PC-9 (cell line): ENCODE measurements around the gene RHAG. TPM values are rescaled to one million over a fixed set of nuclear protein-coding genes. Genes with fewer than 3 reads are reported as not detected.
A peak's percentile ranks its signal among the peaks of the same experiment; 100 is the strongest.
"Not testable (repeated sequence)": the region's sequence is repeated elsewhere in the genome, so short reads cannot be mapped to it uniquely, and the experiment has no call there.

Source experiments
- BruUV-seq: library from RNA; stranded (reverse); fragments of 400-500 nt; replicated peaks from 2 replicates; lab custom pipeline; 2021; lab: Mats Ljungman, UMichigan
- CTCF ChIA-PET: fragments of 300-600 bp; sonication (Branson Sonifier 250); formaldehyde crosslinking; loops from one replicate; lab custom pipeline; 2022; ENCODE audit warnings: antibody characterized with exemption; lab: Charles Lee
- POLR2A ChIA-PET: fragments of 300-600 bp; sonication (Branson Sonifier 250); formaldehyde crosslinking; loops from one replicate; lab custom pipeline; 2022; ENCODE audit warnings: antibody characterized with exemption; ENCODE audit not compliant: unreplicated experiment; lab: Charles Lee
- DNase-seq, 2 experiments: peaks; one replicate each; pipeline versions ENCODE4 v3.0.0 to v3.0.0-alpha.2; 2015 to 2022; ENCODE audit warnings: mixed read lengths in 1 of 2
- H2AFZ ChIP-seq: fragments of 200-600 bp; sonication (generic); 2 replicates; pipeline ENCODE4 v1.8.1; 2017; ENCODE audit warnings: antibody characterized with exemption
- H3F3A ChIP-seq: fragments of 200-600 bp; sonication (generic); 2 replicates; pipeline ENCODE4 v1.8.1; 2017; ENCODE audit warnings: antibody characterized with exemption, mild to moderate bottlenecking, low read depth; ENCODE audit not compliant: insufficient read depth
- H3K27ac ChIP-seq: fragments of 200-600 bp; sonication (generic); 2 replicates; pipeline ENCODE4 v1.6.1; 2016; ENCODE audit warnings: mixed run types
- H3K27me3 ChIP-seq: fragments of 200-600 bp; sonication (generic); 2 replicates; pipeline ENCODE4 v1.6.1; 2016; ENCODE audit warnings: low read depth, mixed run types; ENCODE audit not compliant: insufficient read depth
- H3K36me3 ChIP-seq: fragments of 200-600 bp; sonication (generic); 2 replicates; pipeline ENCODE4 v1.6.1; 2016; ENCODE audit warnings: low read depth, mixed run types
- H3K4me1 ChIP-seq: fragments of 200-600 bp; sonication (generic); replicated peaks from 2 replicates; pipeline ENCODE4 v1.6.1; 2016; ENCODE audit warnings: mixed run types; ENCODE audit not compliant: insufficient read depth
- H3K4me2 ChIP-seq: fragments of 200-600 bp; sonication (generic); 2 replicates; pipeline ENCODE4 v1.6.1; 2017; ENCODE audit warnings: mixed run types
- H3K4me3 ChIP-seq: fragments of 200-600 bp; sonication (generic); 2 replicates; pipeline ENCODE4 v1.6.1; 2016; ENCODE audit warnings: mixed run types
- H3K79me2 ChIP-seq: fragments of 200-600 bp; sonication (generic); 2 replicates; pipeline ENCODE4 v1.6.1; 2017; ENCODE audit warnings: low read depth, mixed run types
- H3K9me2 ChIP-seq: fragments of 200-600 bp; sonication (generic); 2 replicates; pipeline ENCODE4 v1.8.1; 2017; ENCODE audit warnings: mild to moderate bottlenecking; ENCODE audit not compliant: insufficient read depth
- H3K9me3 ChIP-seq: fragments of 200-600 bp; sonication (generic); 2 replicates; pipeline ENCODE4 v1.8.1; 2016; ENCODE audit warnings: low read depth; ENCODE audit not compliant: insufficient read depth
- H4K20me1 ChIP-seq: fragments of 200-600 bp; sonication (generic); 2 replicates; pipeline ENCODE4 v1.8.1; 2017; ENCODE audit not compliant: insufficient read depth
- EZH2 ChIP-seq: fragments of 200-600 bp; sonication (generic); IDR thresholded peaks from 2 replicates; pipeline ENCODE4 v1.8.0; 2017; ENCODE audit warnings: antibody characterized with exemption, low read depth
- intact Hi-C: fragments of 100-400 bp; cut with micrococcal nuclease; formaldehyde crosslinking; loops from one replicate; pipeline ENCODE4 v1.10.0; 2022; ENCODE audit not compliant: unreplicated experiment
- total RNA-seq: library from RNA; stranded (reverse); gene quantifications from 2 replicates; pipeline ENCODE4 v1.2.3, GENCODE V29; 2021
- TF ChIP-seq, protein P1 (sequence below): fragments of 200-600 bp; sonication (generic); conservative IDR thresholded peaks from 2 replicates; pipeline ENCODE4 v1.6.1; 2017; ENCODE audit warnings: mixed run types, antibody characterized with exemption, mild to moderate bottlenecking, moderate library complexity

Gene RHAG
- total RNA-seq, 1 experiment from 2014 or later, result not detected

DNA sequence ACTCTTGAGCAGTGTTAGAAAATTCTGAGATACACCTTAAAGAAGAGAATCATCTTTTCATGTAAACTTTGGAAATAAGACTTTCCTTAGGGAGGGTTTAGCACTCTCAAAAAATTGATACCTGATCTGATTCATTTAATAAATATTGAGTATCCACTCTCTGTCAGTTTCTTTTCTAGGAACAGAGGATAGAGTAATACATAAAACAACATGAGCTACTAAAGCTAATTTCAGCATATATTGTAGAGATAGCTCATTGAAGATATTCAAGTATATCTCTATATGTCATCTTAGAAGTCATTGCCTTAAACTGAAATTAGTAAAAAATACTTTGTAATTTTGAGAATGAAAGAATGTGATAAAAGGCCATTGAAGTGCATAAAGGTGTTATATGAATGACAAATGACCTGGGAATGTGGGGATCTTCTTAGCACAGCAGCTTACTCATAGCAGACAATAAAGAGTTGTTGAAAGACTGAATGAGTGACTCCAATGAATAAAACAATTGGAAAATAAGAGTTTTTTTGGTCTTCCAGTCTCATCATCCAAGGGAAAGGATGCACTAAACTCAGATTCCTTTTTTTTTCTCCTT lies 29.2 kb downstream of the RHAG start:
- intact Hi-C loops, result loop anchor here (1.0 to 5.0 kb wide), 2 partner anchors 75 to 145 kb away; partner anchors contain the start of genes CENPQ and MMUT
- H3K36me3 ChIP-seq, result no peaks in the 10 kb centered on the region
- ChIA-PET POLR2A (no interaction called here), CTCF (interaction anchor here (1.0 to 2.3 kb wide), 3 partner anchors 54 to 76 kb away, joined by 3 to 16 read pairs (median 13); no protein-coding TSS in a partner anchor)
- H3F3A ChIP-seq, result no peaks in the 10 kb centered on the region
- no peaks in the 10 kb centered on the region for H3K4me1 ChIP-seq
- H3K79me2 ChIP-seq, result no peaks in the 10 kb centered on the region
- H3K9me3 ChIP-seq, result no peaks in the 10 kb centered on the region
- no peak for DNase-seq
- H3K27me3 ChIP-seq, result no peaks in the 10 kb centered on the region
- H3K9me2 ChIP-seq, result no peaks in the 10 kb centered on the region
- H3K27ac ChIP-seq, result no peak overlapping the region
- no peak overlapping the region for H3K4me3 ChIP-seq
- no TSS peak for BruUV-seq
- H2AFZ ChIP-seq, result no peak overlapping the region
- TF ChIP-seq, protein P1, sequence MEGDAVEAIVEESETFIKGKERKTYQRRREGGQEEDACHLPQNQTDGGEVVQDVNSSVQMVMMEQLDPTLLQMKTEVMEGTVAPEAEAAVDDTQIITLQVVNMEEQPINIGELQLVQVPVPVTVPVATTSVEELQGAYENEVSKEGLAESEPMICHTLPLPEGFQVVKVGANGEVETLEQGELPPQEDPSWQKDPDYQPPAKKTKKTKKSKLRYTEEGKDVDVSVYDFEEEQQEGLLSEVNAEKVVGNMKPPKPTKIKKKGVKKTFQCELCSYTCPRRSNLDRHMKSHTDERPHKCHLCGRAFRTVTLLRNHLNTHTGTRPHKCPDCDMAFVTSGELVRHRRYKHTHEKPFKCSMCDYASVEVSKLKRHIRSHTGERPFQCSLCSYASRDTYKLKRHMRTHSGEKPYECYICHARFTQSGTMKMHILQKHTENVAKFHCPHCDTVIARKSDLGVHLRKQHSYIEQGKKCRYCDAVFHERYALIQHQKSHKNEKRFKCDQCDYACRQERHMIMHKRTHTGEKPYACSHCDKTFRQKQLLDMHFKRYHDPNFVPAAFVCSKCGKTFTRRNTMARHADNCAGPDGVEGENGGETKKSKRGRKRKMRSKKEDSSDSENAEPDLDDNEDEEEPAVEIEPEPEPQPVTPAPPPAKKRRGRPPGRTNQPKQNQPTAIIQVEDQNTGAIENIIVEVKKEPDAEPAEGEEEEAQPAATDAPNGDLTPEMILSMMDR, result peak; percentile 36; the same call in 1 of the 2 replicates
- no peak for TF ChIP-seq EZH2
- no peak overlapping the region for H3K4me2 ChIP-seq
- H4K20me1 ChIP-seq, result no peaks in the 10 kb centered on the region

DNA sequence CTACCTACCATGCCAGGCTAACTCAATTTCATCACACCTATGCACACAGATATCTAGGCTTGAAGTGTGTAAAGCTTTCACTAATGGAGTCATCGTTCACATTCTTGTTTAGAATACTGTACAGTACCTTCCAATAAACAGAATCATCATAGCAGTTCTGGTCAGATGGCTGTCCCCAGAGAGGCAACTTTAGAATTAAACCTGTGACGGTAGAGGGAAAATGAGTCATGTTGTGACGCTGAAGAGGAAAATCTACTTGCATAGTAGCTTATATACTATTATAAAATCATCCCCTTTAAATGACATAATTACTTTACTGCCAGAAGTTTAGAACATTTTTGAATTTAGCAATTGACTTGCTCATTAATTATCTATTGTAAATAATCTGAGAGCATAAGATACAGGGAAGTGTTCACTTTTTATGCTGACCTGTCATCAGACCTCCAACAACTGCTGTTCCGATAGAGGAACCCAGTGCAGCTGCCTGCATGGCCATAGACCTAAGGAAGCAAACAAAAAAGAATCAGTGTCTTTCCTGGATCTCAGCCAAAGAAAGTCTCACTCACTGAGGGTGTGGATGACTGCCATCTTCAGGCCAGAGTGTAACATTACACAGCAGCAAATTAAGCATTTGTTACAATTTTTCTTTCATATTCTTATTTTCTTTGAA lies 29.8 kb downstream of the RHAG start:
- H2AFZ ChIP-seq, result no peak overlapping the region; the same call in 1 of the 2 replicates
- CTCF ChIA-PET, result interaction anchor here (0.6 to 2.3 kb wide), 4 partner anchors 36 to 75 kb away, joined by 3 to 16 read pairs (median 8); no protein-coding TSS in a partner anchor
- no peaks in the 10 kb centered on the region for H4K20me1 ChIP-seq
- BruUV-seq, result no TSS peak
- H3K9me2 ChIP-seq, result no peaks in the 10 kb centered on the region
- no peaks in the 10 kb centered on the region for H3K27me3 ChIP-seq
- no peak overlapping the region for H3K27ac ChIP-seq
- no peaks in the 10 kb centered on the region for H3F3A ChIP-seq
- TF ChIP-seq EZH2, result no peak
- TF ChIP-seq, protein P1, result peak; percentile 93
- DNase-seq, result peak; percentile 27 to 68
- H3K4me1 ChIP-seq, result no peaks in the 10 kb centered on the region
- H3K9me3 ChIP-seq, result no peaks in the 10 kb centered on the region
- POLR2A ChIA-PET, result no interaction called here
- H3K4me2 ChIP-seq, result peak overlapping the region; percentile 41
- H3K4me3 ChIP-seq, result no peak overlapping the region
- H3K36me3 ChIP-seq, result no peaks in the 10 kb centered on the region
- intact Hi-C loops, result loop anchor here (1.0 to 5.0 kb wide), 2 partner anchors 75 to 145 kb away; partner anchors contain the start of genes CENPQ and MMUT
- H3K79me2 ChIP-seq, result no peaks in the 10 kb centered on the region

DNA sequence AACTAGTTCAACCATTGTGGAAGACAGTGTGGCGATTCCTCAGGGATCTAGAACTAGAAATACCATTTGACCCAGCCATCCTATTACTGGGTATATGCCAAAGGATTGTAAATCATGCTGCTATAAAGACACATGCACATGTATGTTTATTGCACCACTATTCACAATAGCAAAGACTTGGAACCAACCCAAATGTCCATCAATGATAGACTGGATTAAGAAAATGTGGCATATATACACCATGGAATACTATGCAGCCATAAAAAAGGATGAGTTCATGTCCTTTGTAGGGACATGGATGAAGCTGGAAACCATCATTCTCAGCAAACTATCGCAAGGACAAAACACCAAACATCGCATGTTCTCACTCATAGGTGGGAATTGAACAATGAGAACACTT lies 32.6 kb downstream of the RHAG start:
- POLR2A ChIA-PET, H3K4me1 ChIP-seq, intact Hi-C loops, H3K36me3 ChIP-seq, H3K27me3 ChIP-seq, H3F3A ChIP-seq, H3K27ac ChIP-seq, H3K9me2 ChIP-seq, BruUV-seq, H2AFZ ChIP-seq, H3K4me3 ChIP-seq, CTCF ChIA-PET, H4K20me1 ChIP-seq, DNase-seq, H3K79me2 ChIP-seq, H3K9me3 ChIP-seq, H3K4me2 ChIP-seq: not testable (repeated sequence)

DNA sequence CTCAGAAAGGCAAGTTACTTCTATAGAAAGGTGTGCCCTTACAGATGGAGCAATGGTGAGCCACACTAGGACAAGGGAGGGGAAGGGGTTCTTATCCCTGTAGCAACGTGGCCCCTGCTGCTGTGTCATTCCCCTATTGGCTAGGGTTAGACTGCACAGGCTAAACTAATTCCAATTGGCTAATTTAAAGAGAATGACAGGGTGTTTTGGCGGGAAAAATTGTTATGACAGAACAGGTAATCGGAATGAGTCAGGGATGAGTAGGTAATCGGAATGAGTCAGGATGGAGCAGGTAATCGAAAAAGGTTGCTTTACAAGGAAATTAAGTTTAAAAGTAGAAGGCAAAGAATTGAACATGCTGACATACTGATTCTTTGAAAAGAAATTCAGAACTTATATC lies 49.4 kb downstream of the RHAG start:
- H3K79me2 ChIP-seq, H3K4me2 ChIP-seq, H2AFZ ChIP-seq, H3K9me2 ChIP-seq, H4K20me1 ChIP-seq, H3K36me3 ChIP-seq, H3K27me3 ChIP-seq, DNase-seq, BruUV-seq, H3K4me1 ChIP-seq, CTCF ChIA-PET, H3K27ac ChIP-seq, POLR2A ChIA-PET, H3K4me3 ChIP-seq, H3K9me3 ChIP-seq, intact Hi-C loops, H3F3A ChIP-seq: not testable (repeated sequence)
